ENCODE results near the gene SAPCD2.

- TF ChIP-seq CTCF (IDR thresholded peaks at IDR 0.05), result no peak
- no peak for TF ChIP-seq POLR2A (IDR thresholded peaks at IDR 0.05)
- TF ChIP-seq POLR2AphosphoS5 (IDR thresholded peaks at IDR 0.05), result no peak
These were observed 19.1 kb downstream of the SAPCD2 start for GRCh38 chr9:137051145-137051724.

Measured in prostate gland (tissue), 2 donors.